Measurements from ENCODE around the gene NR3C1. TPM values are rescaled to one million over a fixed set of nuclear protein-coding genes. Genes with fewer than 3 reads are reported as not detected.
"Not testable (repeated sequence)": the region's sequence is repeated elsewhere in the genome, so short reads cannot be mapped to it uniquely, and the experiment has no call there.

Gene NR3C1
- total RNA-seq, 1 experiment from 2014 or later = not detected

- no peak for DNase-seq (ENCODE audit: low spot score)
Measured at GRCh38 chr5:143337946-143338345, 65.5 kb downstream of the NR3C1 start.

- no peak for DNase-seq (ENCODE audit: low spot score)
Measured at GRCh38 chr5:143336485-143336884, 67.0 kb downstream of the NR3C1 start.

DNA sequence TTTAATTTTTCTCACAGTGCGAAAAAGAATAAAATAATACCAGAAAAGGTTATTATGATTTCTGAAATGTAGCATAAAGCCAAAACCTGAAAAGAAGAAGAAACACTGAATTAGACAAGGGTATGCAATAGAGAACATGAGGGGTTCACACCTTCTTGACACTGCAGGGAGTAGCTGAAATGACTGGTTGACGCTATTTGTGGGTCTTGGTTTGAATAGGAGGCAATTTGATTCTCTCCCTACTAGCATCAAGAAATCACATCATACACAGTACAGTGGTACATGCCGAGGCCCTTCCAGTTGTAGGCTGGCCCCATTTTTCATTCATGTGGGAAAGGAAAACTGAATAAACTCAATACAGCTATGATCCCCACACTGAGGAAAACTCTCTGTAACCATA is 68.6 kb downstream of the NR3C1 start:
- DNase-seq (ENCODE audit: low spot score) = no peak

DNA sequence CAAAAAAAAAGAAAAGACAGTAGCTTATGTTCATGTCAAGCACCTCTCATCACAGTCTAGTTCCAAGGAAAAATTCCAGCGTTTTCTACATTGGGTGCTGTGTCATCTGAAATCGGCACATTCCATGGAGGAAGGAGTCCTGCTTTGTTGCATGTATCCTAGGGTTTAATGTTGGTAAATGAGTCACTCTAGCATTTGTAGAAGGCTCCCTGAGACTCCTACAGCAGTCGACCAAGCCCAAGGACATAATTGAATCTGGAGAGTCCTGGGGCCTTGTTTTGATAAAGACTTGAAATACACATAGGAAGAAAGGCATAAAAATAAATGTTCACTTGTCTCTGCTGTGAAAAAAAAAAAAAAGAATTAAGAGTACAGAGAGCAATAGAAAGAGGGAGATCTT is 69.1 kb downstream of the NR3C1 start:
- DNase-seq (ENCODE audit: low spot score) = not testable (repeated sequence)

- DNase-seq (ENCODE audit: low spot score) = no peak
Measured at GRCh38 chr5:143331956-143332355, 71.5 kb downstream of the NR3C1 start.

DNA sequence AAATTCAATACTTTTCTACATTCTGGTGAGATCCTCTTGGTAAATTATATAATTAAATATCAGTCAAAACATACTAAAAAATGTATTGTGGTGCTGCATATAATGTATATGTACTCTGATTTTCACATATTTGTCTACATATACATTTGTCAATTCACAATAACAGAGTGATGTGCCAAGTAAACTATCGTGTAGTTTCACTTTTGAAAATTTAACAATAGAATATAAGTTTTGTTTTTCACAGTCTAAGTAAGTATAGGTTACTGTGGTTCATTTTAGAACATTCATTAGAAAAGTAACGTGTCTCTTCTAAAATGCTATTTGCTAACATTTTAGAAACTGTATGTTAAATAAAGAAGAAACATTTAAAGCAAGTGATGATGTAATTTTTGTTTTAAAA is 73.6 kb downstream of the NR3C1 start:
- DNase-seq (ENCODE audit: low spot score) = no peak

- DNase-seq (ENCODE audit: low spot score) = no peak
Measured at GRCh38 chr5:143328589-143329220, 74.8 kb downstream of the NR3C1 start.

DNA sequence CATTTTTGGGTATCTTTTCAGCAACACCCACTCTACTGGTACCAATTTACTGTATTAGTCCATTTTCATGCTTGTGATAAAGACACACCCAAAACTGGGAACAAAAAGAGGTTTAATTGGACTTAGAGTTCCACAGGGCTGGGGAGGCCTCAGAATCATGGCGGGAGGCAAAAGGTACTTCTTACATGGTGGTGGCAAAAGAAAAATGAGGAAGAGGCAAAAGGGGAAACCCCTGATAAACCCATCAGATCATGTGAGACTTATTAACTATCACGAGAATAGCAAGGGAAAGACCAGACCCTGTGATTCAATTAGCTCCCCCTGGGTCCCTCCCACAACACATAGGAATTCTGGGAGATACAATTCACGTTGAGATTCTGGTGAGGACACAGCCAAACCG is 78.4 kb downstream of the NR3C1 start:
- DNase-seq (ENCODE audit: low spot score) = not testable (repeated sequence)

- DNase-seq (ENCODE audit: low spot score) = not testable (repeated sequence)
Measured at GRCh38 chr5:143322931-143323630, 80.4 kb downstream of the NR3C1 start.

DNA sequence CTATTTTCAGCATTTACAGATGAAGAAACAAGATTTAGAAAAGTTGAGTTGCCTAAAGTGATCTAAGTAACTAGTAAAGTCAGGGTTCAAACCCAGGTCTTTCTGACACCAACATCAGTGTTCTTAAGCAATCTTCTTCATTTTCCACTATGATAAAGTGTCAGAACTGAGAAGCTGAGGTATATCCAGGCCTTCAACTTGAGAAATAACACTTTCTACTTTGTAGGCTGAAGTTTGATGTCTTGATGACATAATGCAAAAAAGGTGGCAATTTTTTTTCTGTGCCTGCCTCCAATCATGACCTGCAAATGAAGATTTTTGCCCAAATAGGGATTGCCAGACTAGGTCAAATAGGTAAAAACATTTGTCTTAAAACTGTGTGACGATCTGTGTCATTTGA is 81.3 kb downstream of the NR3C1 start:
- no peak for DNase-seq (ENCODE audit: low spot score)

DNA sequence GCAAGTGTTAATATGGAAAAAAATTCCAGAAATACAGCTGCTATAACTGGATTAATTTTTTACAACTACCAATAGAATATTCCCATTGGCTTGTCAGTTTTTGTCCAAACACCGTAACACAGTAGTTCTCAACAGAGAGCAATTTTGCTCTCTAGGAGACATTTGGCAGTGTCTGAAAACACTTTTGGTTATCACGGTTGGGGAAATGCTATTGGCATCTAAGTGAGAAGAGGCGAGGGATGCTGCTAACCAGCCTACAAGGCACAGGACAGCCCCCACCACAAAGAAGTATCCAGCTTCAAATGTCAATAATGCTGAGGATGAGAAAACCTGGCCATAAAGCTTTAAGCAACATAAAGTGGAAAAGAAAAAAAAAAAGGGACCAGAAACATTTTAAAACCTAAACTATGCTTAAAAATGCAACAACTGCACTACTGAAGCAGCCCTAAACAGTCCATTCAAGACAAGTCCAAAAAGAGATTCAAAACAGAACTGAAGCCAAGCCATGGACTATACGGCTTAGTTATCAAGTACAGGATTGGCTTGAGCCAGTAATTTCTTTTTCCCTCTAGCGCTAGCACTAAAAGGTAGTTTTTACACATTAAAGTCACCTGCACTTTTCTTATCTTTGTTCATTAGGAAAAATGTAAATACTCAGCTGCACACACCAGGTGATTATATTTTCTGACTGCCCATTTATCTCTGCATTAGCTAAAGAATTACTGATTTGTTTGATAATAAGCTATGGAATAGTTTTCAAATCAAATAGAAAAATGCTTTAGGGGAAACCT is 83.9 kb downstream of the NR3C1 start:
- DNase-seq (ENCODE audit: low spot score) = no peak

GRCh38 chr5:143318833-143319232 is 84.7 kb downstream of the NR3C1 start:
- no peak for DNase-seq (ENCODE audit: low spot score)

- DNase-seq (ENCODE audit: low spot score) = no peak
Measured at GRCh38 chr5:143318270-143318669, 85.2 kb downstream of the NR3C1 start.

DNA sequence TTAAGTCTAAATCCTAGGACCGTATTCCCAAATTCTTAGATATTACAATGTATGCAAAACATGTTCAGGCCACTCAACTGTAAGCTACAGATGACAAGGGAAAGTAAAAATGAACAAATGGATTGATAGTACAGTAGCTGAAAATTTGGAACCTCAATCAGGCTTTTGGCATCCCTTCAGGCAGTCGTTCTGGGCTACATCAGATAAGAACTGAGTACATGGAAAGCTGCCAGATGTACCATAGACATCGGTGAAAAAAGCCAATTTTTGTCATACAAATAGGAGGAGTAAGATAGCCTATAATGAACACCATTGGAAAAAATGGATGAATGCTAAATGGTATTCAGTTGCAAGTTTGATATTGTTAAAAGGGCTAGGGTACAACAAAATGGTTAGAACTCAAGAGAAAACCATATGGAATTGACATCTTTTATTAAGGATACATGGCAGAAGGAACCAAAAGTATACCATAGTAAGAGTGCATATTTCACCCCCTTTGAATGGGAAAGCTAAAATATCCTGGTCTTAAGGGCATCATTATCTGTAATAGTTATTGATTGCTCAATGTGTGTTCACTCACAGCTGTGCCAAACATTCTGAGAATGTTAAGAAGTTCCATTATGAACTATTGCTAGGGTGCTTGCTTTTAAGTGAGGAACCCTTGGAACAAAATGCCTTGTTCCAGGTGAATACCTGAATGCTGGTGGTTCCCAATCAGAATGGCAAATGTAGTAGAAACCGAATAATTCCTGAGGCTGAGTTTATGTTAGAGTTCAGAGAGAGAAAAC is 86.4 kb downstream of the NR3C1 start:
- no peak for DNase-seq (ENCODE audit: low spot score)

DNA sequence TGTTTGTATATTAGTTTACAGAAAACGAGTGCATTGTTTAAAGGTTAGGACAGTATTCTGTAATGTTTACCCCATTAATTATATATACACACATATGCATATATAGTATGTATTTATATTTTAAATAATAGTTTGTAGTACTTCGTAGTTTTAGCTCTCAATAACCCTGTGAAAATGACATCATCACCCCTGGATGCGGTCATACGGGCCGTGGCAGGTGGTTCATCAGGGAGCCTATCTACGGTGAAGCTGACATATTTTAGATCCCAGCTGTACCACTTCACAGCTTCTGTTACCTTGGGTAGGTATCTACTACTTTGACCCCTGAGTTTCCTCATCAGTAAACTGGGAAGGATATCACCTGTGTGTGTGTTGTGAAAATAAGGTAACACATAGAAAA is 87.1 kb downstream of the NR3C1 start:
- no peak for DNase-seq (ENCODE audit: low spot score)

GRCh38 chr5:143315929-143316328 is 87.6 kb downstream of the NR3C1 start:
- DNase-seq (ENCODE audit: low spot score) = no peak

DNA sequence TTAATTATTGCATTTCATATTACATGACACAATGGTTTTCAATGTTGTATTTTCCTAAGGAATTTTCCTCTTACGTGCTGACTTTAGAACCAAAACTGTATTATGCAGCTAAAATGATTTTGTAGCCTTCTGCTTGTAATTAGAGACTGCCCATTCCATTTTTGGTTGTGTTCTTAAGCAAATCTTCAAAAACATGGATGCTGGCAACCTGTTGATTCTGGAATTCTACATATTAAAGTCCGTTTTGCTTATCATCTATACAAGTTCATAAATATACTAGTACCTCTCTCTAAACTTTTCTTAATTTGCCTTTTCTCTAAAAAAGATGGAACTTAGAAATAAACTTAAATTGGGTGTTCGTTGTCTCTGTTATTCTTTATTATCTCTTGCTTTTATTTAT is 88.3 kb downstream of the NR3C1 start:
- no peak for DNase-seq (ENCODE audit: low spot score)

GRCh38 chr5:143314659-143315058 is 88.8 kb downstream of the NR3C1 start:
- no peak for DNase-seq (ENCODE audit: low spot score)

DNA sequence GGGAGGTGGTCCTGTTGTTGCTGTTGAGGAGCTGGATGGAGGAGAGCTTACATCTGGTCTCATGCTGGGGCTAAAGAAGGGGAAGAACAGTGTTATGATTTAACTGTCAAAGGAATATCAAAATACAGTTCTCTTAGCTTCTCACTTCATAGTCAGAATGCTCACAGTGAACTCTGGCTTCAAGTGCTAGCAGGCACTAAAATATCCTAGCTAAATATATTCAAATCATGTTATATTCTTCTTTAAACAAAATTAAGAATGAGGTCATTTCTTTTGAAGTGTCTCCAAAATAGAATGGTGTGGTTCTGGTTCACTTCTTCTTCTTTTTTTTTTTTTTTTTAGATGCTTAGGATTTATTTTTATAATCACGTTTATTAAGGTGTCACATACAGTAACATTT is 89.4 kb downstream of the NR3C1 start:
- DNase-seq (ENCODE audit: low spot score) = no peak

- DNase-seq (ENCODE audit: low spot score) = no peak
Measured at GRCh38 chr5:143313298-143313852, 90.1 kb downstream of the NR3C1 start.

DNA sequence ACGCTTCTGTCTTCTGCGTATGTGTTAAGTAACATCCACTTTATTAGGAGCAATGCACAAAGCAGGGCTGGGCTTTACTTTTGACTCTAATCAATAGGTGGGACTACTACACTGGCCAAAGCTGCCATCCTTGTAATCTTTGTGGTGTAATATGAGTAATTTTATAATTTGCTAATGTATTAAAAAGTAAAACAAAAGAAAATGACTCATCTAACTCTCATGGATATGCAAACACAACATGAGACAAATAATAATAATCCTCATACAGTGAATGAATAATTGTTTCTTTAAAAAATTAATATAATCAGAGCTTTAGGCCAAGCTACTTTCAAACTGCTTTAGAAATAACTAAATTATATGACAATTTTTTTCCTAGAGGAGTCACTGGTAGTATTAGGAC is 90.7 kb downstream of the NR3C1 start:
- no peak for DNase-seq (ENCODE audit: low spot score)

DNA sequence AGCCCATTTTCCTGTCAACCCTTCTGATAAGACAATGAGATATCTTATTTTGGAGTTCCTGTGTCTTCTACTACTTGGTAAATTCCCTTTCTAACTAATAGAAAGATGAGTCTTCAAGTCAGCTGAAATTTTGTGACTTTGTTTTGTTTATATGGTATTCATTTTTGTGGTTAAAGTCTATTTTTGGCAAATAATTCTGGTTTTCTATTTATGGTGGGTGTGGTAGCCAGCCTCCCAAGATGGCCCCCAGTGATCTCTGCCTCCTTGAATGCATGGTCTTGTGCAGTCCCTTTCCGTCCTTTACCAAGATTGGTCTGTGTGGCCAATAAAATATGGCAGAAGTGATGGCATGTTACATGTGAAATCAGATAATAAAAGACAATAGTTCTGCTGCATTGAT is 91.5 kb downstream of the NR3C1 start:
- no peak for DNase-seq (ENCODE audit: low spot score)
